H1 (cell line): Measurements from ENCODE around the gene POLR1G. TPM values are rescaled to one million over a fixed set of nuclear protein-coding genes. Genes with fewer than 3 reads are reported as not detected.
A peak's percentile ranks its signal among the peaks of the same experiment; 100 is the strongest.

Source experiments
- CTCF ChIA-PET: fragments of 300-600 bp; sonication (Branson Sonifier 250); formaldehyde crosslinking; loops from one replicate; lab custom pipeline; 2021; ENCODE audit not compliant: partially characterized antibody; lab: Charles Lee
- POLR2A ChIA-PET: fragments of 300-600 bp; sonication (Branson Sonifier 250); formaldehyde crosslinking; loops from one replicate; lab custom pipeline; 2021; ENCODE audit warnings: inconsistent platforms; ENCODE audit not compliant: partially characterized antibody; lab: Charles Lee
- DNase-seq, 2 experiments: peaks; one replicate each; pipeline versions ENCODE4 v3.0.0 to v3.0.0-alpha.2; 2010 to 2022; ENCODE audit warnings: low spot score in 2 of 2, low read depth in 1 of 2, mixed read lengths in 1 of 2
- FAIRE-seq: peaks from 2 replicates; lab custom pipeline; 2011; peaks lifted over from hg19 to GRCh38; lab: Jason Lieb, UNC
- H2AFZ ChIP-seq: 2 replicates; pipeline ENCODE4 v1.8.1; 2012; ENCODE audit warnings: low read length, inconsistent platforms
- H2AK5ac ChIP-seq: 2 replicates; pipeline ENCODE4 v1.6.1; 2013; ENCODE audit warnings: low read depth, low read length
- H2BK120ac ChIP-seq: replicated peaks from 2 replicates; pipeline ENCODE3; 2013; ENCODE audit warnings: low read depth, low read length, inconsistent platforms
- H2BK12ac ChIP-seq: 2 replicates; pipeline ENCODE4 v1.6.1; 2013; ENCODE audit warnings: low read depth, low read length
- H2BK15ac ChIP-seq: 2 replicates; pipeline ENCODE4 v1.6.1; 2013; ENCODE audit warnings: low read length
- H2BK20ac ChIP-seq: 2 replicates; pipeline ENCODE4 v1.6.1; 2013; ENCODE audit warnings: low read length
- H2BK5ac ChIP-seq: 2 replicates; pipeline ENCODE4 v1.6.1; 2013; ENCODE audit warnings: low read depth, low read length
- H3K14ac ChIP-seq: 2 replicates; pipeline ENCODE4 v1.6.1; 2013; ENCODE audit warnings: inconsistent platforms; ENCODE audit not compliant: insufficient read length
- H3K18ac ChIP-seq: 2 replicates; pipeline ENCODE4 v1.6.1; 2013; ENCODE audit warnings: low read length; ENCODE audit errors: extremely low read depth
- H3K23ac ChIP-seq: 2 replicates; pipeline ENCODE4 v1.6.1; 2013; ENCODE audit warnings: inconsistent platforms; ENCODE audit not compliant: insufficient read length
- H3K23me2 ChIP-seq: 2 replicates; pipeline ENCODE4 v1.6.1; 2013; ENCODE audit warnings: low read depth, low read length
- H3K27ac ChIP-seq: 2 replicates; pipeline ENCODE4 v1.6.1; 2011; ENCODE audit warnings: low read depth, low read length, inconsistent platforms
- H3K27me3 ChIP-seq, 4 experiments: replicated peaks in 1 of 4; 1 replicate in 1 of 4; 2 replicates in 3 of 4; pipeline versions ENCODE4 v1.6.1 to v1.8.1; 2011 to 2013; ENCODE audit warnings: low read length in 3 of 4, mild to moderate bottlenecking in 3 of 4, inconsistent platforms in 2 of 4, mixed read lengths in 2 of 4, moderate library complexity in 1 of 4; ENCODE audit not compliant: control insufficient read depth in 3 of 4, insufficient read depth in 3 of 4; ENCODE audit errors: extremely low read depth in 1 of 4
- H3K36me3 ChIP-seq, 4 experiments: 2 replicates each; pipeline versions ENCODE4 v1.6.1 to v1.8.1; 2011 to 2013; ENCODE audit warnings: mild to moderate bottlenecking in 4 of 4, low read length in 3 of 4, moderate library complexity in 2 of 4, control low read depth in 1 of 4, inconsistent platforms in 1 of 4; ENCODE audit not compliant: insufficient read depth in 4 of 4, control insufficient read depth in 2 of 4
- H3K4ac ChIP-seq: replicated peaks from 2 replicates; pipeline ENCODE3; 2013; ENCODE audit warnings: low read length, low read depth, mixed read lengths, inconsistent platforms; ENCODE audit not compliant: insufficient read length
- H3K4me1 ChIP-seq, 4 experiments: replicated peaks in 1 of 4; 1 replicate in 1 of 4; 2 replicates in 3 of 4; pipeline versions ENCODE4 v1.6.1 to v1.8.1; 2011 to 2013; ENCODE audit warnings: low read length in 3 of 4, inconsistent platforms in 2 of 4, mixed read lengths in 1 of 4; ENCODE audit not compliant: insufficient read depth in 4 of 4, control insufficient read depth in 3 of 4
- H3K4me2 ChIP-seq, 2 experiments: 2 replicates each; pipeline versions ENCODE4 v1.6.1 to v1.8.1; 2011 to 2013; ENCODE audit warnings: low read depth in 2 of 2, low read length in 2 of 2, control low read depth in 1 of 2, inconsistent platforms in 1 of 2, mild to moderate bottlenecking in 1 of 2; ENCODE audit not compliant: insufficient read depth in 1 of 2
- H3K4me3 ChIP-seq, 4 experiments: fragments of 200-600, 300-600 bp in 1 of 4; sonication (generic), shearing (Covaris generic), sonication (Bioruptor Twin) in 1 of 4; 2 replicates each; pipeline versions ENCODE4 v1.5.1 to v1.8.1; 2011 to 2016; ENCODE audit warnings: low read length in 4 of 4, low read depth in 3 of 4, control low read depth in 2 of 4, inconsistent platforms in 2 of 4, mild to moderate bottlenecking in 2 of 4, mixed read lengths in 1 of 4, moderate library complexity in 1 of 4; ENCODE audit not compliant: insufficient read depth in 2 of 4; ENCODE audit errors: extremely low read depth in 1 of 4
- H3K56ac ChIP-seq: replicated peaks from 2 replicates; pipeline ENCODE3; 2013; ENCODE audit warnings: low read depth, mild to moderate bottlenecking, mixed read lengths, low read length, inconsistent platforms; ENCODE audit not compliant: insufficient read length
- H3K79me1 ChIP-seq: 2 replicates; pipeline ENCODE4 v1.6.1; 2013; ENCODE audit warnings: low read depth, low read length, control low read depth
- H3K79me2 ChIP-seq, 2 experiments: 2 replicates each; pipeline versions ENCODE4 v1.6.1 to v1.8.1; 2012 to 2013; ENCODE audit warnings: low read length in 2 of 2, mild to moderate bottlenecking in 2 of 2, inconsistent platforms in 1 of 2; ENCODE audit not compliant: insufficient read depth in 2 of 2, control insufficient read depth in 1 of 2
- H3K9ac ChIP-seq, 4 experiments: replicated peaks in 1 of 4; 1 replicate in 1 of 4; 2 replicates in 3 of 4; pipeline versions ENCODE4 v1.6.1 to v1.8.1; 2011 to 2013; ENCODE audit warnings: low read depth in 3 of 4, low read length in 3 of 4, control low read depth in 2 of 4, mild to moderate bottlenecking in 2 of 4, moderate library complexity in 2 of 4, inconsistent platforms in 1 of 4; ENCODE audit errors: extremely low read depth in 1 of 4
- H3K9me3 ChIP-seq, 2 experiments: 2 replicates each; pipeline versions ENCODE4 v1.6.1 to v1.8.1; 2012 to 2013; ENCODE audit warnings: mild to moderate bottlenecking in 2 of 2, moderate library complexity in 2 of 2, control low read depth in 1 of 2, inconsistent platforms in 1 of 2, low read depth in 1 of 2, low read length in 1 of 2, mixed read lengths in 1 of 2; ENCODE audit not compliant: insufficient read depth in 2 of 2
- H4K20me1 ChIP-seq, 2 experiments: replicated peaks in 1 of 2; 2 replicates each; pipeline versions ENCODE3 to v1.8.1; 2011 to 2013; ENCODE audit warnings: inconsistent platforms in 2 of 2, low read length in 2 of 2, mild to moderate bottlenecking in 1 of 2; ENCODE audit not compliant: insufficient read depth in 2 of 2, control insufficient read depth in 1 of 2
- H4K5ac ChIP-seq: 2 replicates; pipeline ENCODE4 v1.6.1; 2013; ENCODE audit warnings: low read length, low read depth, mixed read lengths, inconsistent platforms; ENCODE audit not compliant: insufficient read length
- H4K8ac ChIP-seq: 2 replicates; pipeline ENCODE4 v1.8.0; 2013; ENCODE audit warnings: mild to moderate bottlenecking, moderate library complexity, low read length, inconsistent platforms; ENCODE audit not compliant: insufficient read depth; ENCODE audit errors: extremely low read depth
- H4K91ac ChIP-seq: replicated peaks from 2 replicates; pipeline ENCODE3; 2013; ENCODE audit warnings: low read length, mixed read lengths, inconsistent platforms; ENCODE audit not compliant: insufficient read length
- BACH1 ChIP-seq: IDR thresholded peaks from 2 replicates; pipeline ENCODE4 v1.6.1; 2012; ENCODE audit warnings: low read length, improper control_type of control experiment
- EP300 ChIP-seq, 2 experiments: IDR thresholded peaks; 1 replicate in 1 of 2; 2 replicates in 1 of 2; pipeline ENCODE4 v1.6.1; 2011 to 2012; ENCODE audit warnings: low read depth in 2 of 2, low read length in 2 of 2, mild to moderate bottlenecking in 2 of 2, borderline replicate concordance in 1 of 2, inconsistent platforms in 1 of 2, moderate library complexity in 1 of 2
- HDAC2 ChIP-seq, 2 experiments: fragments of 300-600 bp in 1 of 2; sonication (generic) in 1 of 2; IDR thresholded peaks; 2 replicates each; pipeline ENCODE4 v1.6.1; 2011 to 2012; ENCODE audit warnings: low read depth in 2 of 2, low read length in 2 of 2, mild to moderate bottlenecking in 2 of 2, moderate library complexity in 2 of 2, borderline replicate concordance in 1 of 2, inconsistent platforms in 1 of 2
- KDM1A ChIP-seq: fragments of 200-600, 300-600 bp; sonication (generic); IDR thresholded peaks from 2 replicates; pipeline ENCODE4 v1.7.1; 2016; ENCODE audit warnings: mild to moderate bottlenecking, low read length, borderline replicate concordance
- RAD21 ChIP-seq, 2 experiments: IDR thresholded peaks in 1 of 2; conservative IDR thresholded peaks in 1 of 2; 2 replicates each; pipeline ENCODE4 v1.6.1; 2011; ENCODE audit warnings: low read depth in 2 of 2, low read length in 2 of 2, improper control_type of control experiment in 1 of 2, inconsistent platforms in 1 of 2, mild to moderate bottlenecking in 1 of 2, moderate library complexity in 1 of 2
- SP1 ChIP-seq: IDR thresholded peaks from 2 replicates; pipeline ENCODE4 v1.6.1; 2011; ENCODE audit warnings: low read depth, low read length
- TCF12 ChIP-seq: IDR thresholded peaks from 2 replicates; pipeline ENCODE4 v1.6.1; 2011; ENCODE audit warnings: low read depth, mild to moderate bottlenecking, low read length
- USF2 ChIP-seq: IDR thresholded peaks from 2 replicates; pipeline ENCODE4 v1.6.1; 2011; ENCODE audit warnings: low read length, improper control_type of control experiment
- ZNF274 ChIP-seq: IDR thresholded peaks from 2 replicates; pipeline ENCODE4 v1.7.0; 2012; ENCODE audit warnings: low read length, borderline replicate concordance; ENCODE audit errors: extremely low read depth
- WGBS, 2 experiments: shearing (Covaris generic) in 1 of 2; methylation state at CpG; one replicate each; pipeline versions ENCODE4 v1.1.6 to v1.1.7; 2013 to 2015; ENCODE audit warnings: low lambda C conversion rate in 2 of 2, mixed read lengths in 2 of 2, inconsistent platforms in 1 of 2, low coverage in 1 of 2, missing lambda C conversion rate in 1 of 2; ENCODE audit not compliant: insufficient replicate concordance in 2 of 2, insufficient coverage in 1 of 2, insufficient read length in 1 of 2; ENCODE audit errors: extremely low coverage in 1 of 2, missing lambda C conversion rate in 1 of 2; 5-methylcytosine and 5-hydroxymethylcytosine counted together
- polyA plus RNA-seq, 7 experiments: library from polyadenylated mRNA; depleted of rRNA in 3 of 7; stranded (reverse) in 5 of 7; unstranded in 2 of 7; fragments of >200 nt in 5 of 7; fragments of 200-250 nt in 2 of 7; gene quantifications; 1 replicate in 5 of 7; 2 replicates in 1 of 7; 4 replicates in 1 of 7; pipeline versions ENCODE4 v1.2.1 to v1.2.3, GENCODE V29; 2011 to 2013; ENCODE audit warnings: missing spikeins in 2 of 7, mixed read lengths in 2 of 7
- total RNA-seq: library from RNA; stranded (reverse); fragmentation: NEBNext Ultra II Directional; extraction: Animal tissue kit (Norgen Biotek cat#: 25700); gene quantifications from 2 replicates; pipeline ENCODE4 v1.2.1, GENCODE V29; 2021

The POLR1G gene
- total and polyA plus RNA-seq, 2 of the 8 experiments (the other 6 are each of a cell fraction or from before 2014, with no cell fraction given): 16.8 to 34.8 TPM

DNA sequence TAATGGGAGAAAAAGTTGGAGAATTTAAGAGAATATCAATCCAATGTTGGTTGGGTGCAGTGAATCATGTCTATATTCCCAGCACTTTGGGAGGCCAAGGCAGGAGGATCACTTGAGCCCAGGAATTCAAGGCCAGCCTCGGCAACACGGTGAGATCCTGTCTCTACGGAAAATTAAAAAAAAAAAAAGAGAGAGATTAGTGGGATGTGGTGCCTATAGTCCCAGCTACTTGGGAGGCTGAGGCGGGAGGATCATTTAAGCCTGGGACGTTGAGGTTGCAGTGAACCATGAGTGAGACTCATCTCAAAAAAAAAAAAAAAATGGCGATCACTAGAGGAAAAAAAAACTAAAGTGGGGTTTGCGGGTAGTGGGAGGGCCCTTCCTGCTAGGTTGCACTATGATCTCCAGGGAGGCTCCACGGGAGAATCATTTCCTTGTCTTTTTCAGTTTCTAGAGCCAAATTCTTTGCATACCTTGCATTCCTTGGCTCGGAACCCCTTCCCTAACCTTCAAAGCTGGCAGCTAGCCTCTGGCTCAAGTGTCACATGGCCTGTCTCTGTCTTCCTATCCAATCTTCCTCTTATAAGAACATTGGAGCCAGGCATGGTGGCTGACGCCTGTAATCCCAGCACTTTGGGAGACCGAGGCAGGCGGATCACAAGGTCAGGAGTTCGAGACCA lies 30.3 kb upstream of the POLR1G start:
- H3K14ac ChIP-seq: no peak overlapping the region
- DNase-seq: peak in 1 of 2 experiments; percentile 60
- CTCF ChIA-PET: interaction anchor here (0.6 to 7.9 kb wide), 5 partner anchors 26 to 153 kb away, joined by 3 to 57 read pairs (median 4); partner anchors contain the start of gene PPP1R13L
- no peaks in the 10 kb centered on the region for H4K20me1 ChIP-seq
- no peak overlapping the region; a peak in 1 of 8 replicates for H3K4me3 ChIP-seq
- H3K9me3 ChIP-seq: no peaks in the 10 kb centered on the region
- no peak overlapping the region for H3K56ac ChIP-seq
- no peaks in the 10 kb centered on the region for H3K79me1 ChIP-seq
- H3K4me1 ChIP-seq: no peaks in the 10 kb centered on the region
- WGBS, 2 experiments: 52% methylated on average over 13 of the region's 13 CpGs; no CpG with 5 or more reads in 1 of the 2 experiments
- peak overlapping the region; percentile 27 for H4K5ac ChIP-seq
- peaks cover 2% of the 10 kb centered on the region; the same call in 1 of the 2 replicates for H3K23me2 ChIP-seq
- no peak overlapping the region for H3K23ac ChIP-seq
- H2BK120ac ChIP-seq: no peak overlapping the region
- no peak overlapping the region for H3K9ac ChIP-seq
- no peak overlapping the region for H2BK20ac ChIP-seq
- H3K27ac ChIP-seq: peak overlapping the region; percentile 41; the same call in 1 of the 2 replicates
- H2BK15ac ChIP-seq: no peak overlapping the region
- no peaks in the 10 kb centered on the region for H3K79me2 ChIP-seq
- no peak overlapping the region for H2AFZ ChIP-seq
- H3K27me3 ChIP-seq: no peaks in the 10 kb centered on the region
- H3K18ac ChIP-seq: peak overlapping the region; percentile 78
- peak overlapping the region; percentile 90; the same call in 1 of the 2 replicates for H2AK5ac ChIP-seq
- no peaks in the 10 kb centered on the region for H3K36me3 ChIP-seq
- POLR2A ChIA-PET: interaction anchor here (0.6 to 2.7 kb wide), 5 partner anchors 10 to 190 kb away, joined by 3 to 6 read pairs (median 3); no protein-coding TSS in a partner anchor
- H4K8ac ChIP-seq: no peak overlapping the region
- peak overlapping the region; percentile 71; the same call in 1 of the 2 replicates for H2BK12ac ChIP-seq
- FAIRE-seq: peak; percentile 95
- no peak overlapping the region for H4K91ac ChIP-seq
- H3K4ac ChIP-seq: no peak overlapping the region
- peak overlapping the region in 1 of 2 experiments; percentile 34; a peak in 1 of 4 replicates for H3K4me2 ChIP-seq
- peak overlapping the region; percentile 32; the same call in 1 of the 2 replicates for H2BK5ac ChIP-seq
- TF ChIP-seq USF2: peak; percentile 65
- no peak for TF ChIP-seq RAD21 (IDR thresholded peaks at IDR 0.05 in 1 of 2, conservative IDR thresholded peaks at IDR 0.05 in 1 of 2; ENCODE audit: low read depth in 2 of 2, low read length in 2 of 2)
- TF ChIP-seq KDM1A: peak; percentile 62; the same call in 1 of the 2 replicates
- peak; percentile 84 for TF ChIP-seq SP1
- peak; percentile 51; the same call in 1 of the 2 replicates for TF ChIP-seq TCF12
- peak; percentile 86 for TF ChIP-seq BACH1
- peak; percentile 71 to 96; a peak in 2 of 4 replicates for TF ChIP-seq HDAC2 (IDR thresholded peaks at IDR 0.05; ENCODE audit: borderline replicate concordance in 1 of 2, low read depth in 2 of 2, low read length in 2 of 2)
- TF ChIP-seq ZNF274: no peak
- TF ChIP-seq EP300 (IDR thresholded peaks at IDR 0.05; ENCODE audit: borderline replicate concordance in 1 of 2, low read depth in 2 of 2, low read length in 2 of 2): peak in 1 of 2 experiments; percentile 79; a peak in 1 of 3 replicates
